Trophoblast cell (in vitro differentiated cells and primary cell): Measurements from ENCODE around the gene XRN2.

Source experiments
- DNase-seq, 2 donors: peaks; one replicate each; pipeline ENCODE4 v3.0.0-alpha.2; 2016
- H2AFZ ChIP-seq: 2 replicates; pipeline ENCODE4 v1.6.1; 2013; ENCODE audit warnings: low read length, moderate library complexity, mild to moderate bottlenecking; ENCODE audit not compliant: insufficient read depth, poor library complexity
- H2AK5ac ChIP-seq: 2 replicates; pipeline ENCODE4 v1.6.1; 2013; ENCODE audit warnings: mild to moderate bottlenecking, low read length
- H2BK120ac ChIP-seq: 2 replicates; pipeline ENCODE4 v1.6.1; 2013; ENCODE audit warnings: low read length, mild to moderate bottlenecking, moderate library complexity; ENCODE audit not compliant: insufficient read depth, poor library complexity
- H2BK12ac ChIP-seq: 2 replicates; pipeline ENCODE4 v1.6.1; 2013; ENCODE audit warnings: mild to moderate bottlenecking, low read length, moderate library complexity
- H2BK5ac ChIP-seq: 2 replicates; pipeline ENCODE4 v1.6.1; 2013; ENCODE audit warnings: low read length, low read depth, moderate library complexity, mild to moderate bottlenecking; ENCODE audit not compliant: poor library complexity
- H3K14ac ChIP-seq: 2 replicates; pipeline ENCODE4 v1.6.1; 2013; ENCODE audit warnings: mild to moderate bottlenecking, low read length
- H3K18ac ChIP-seq: 2 replicates; pipeline ENCODE4 v1.6.1; 2013; ENCODE audit warnings: mild to moderate bottlenecking, low read length
- H3K23ac ChIP-seq: 2 replicates; pipeline ENCODE4 v1.6.1; 2013; ENCODE audit warnings: low read length
- H3K27ac ChIP-seq: 2 replicates; pipeline ENCODE4 v1.5.1; 2013; ENCODE audit warnings: low read depth, mild to moderate bottlenecking, inconsistent platforms, low read length, moderate library complexity
- H3K27me3 ChIP-seq: 2 replicates; pipeline ENCODE4 v1.6.1; 2013; ENCODE audit warnings: inconsistent platforms, mild to moderate bottlenecking, low read length, moderate library complexity; ENCODE audit not compliant: insufficient read depth
- H3K36me3 ChIP-seq, 2 experiments: 1 replicate in 1 of 2; 2 replicates in 1 of 2; pipeline ENCODE4 v1.6.1; 2013; ENCODE audit warnings: low read length in 2 of 2, mild to moderate bottlenecking in 2 of 2, moderate library complexity in 1 of 2; ENCODE audit not compliant: insufficient read depth in 2 of 2, control insufficient read depth in 1 of 2
- H3K4ac ChIP-seq: 2 replicates; pipeline ENCODE4 v1.6.1; 2013; ENCODE audit warnings: low read depth, mild to moderate bottlenecking, low read length, moderate library complexity
- H3K4me1 ChIP-seq, 2 experiments: 1 replicate in 1 of 2; 2 replicates in 1 of 2; pipeline ENCODE4 v1.6.1; 2013; ENCODE audit warnings: low read length in 2 of 2, mild to moderate bottlenecking in 2 of 2, moderate library complexity in 1 of 2; ENCODE audit not compliant: insufficient read depth in 2 of 2, control insufficient read depth in 1 of 2
- H3K4me2 ChIP-seq: 2 replicates; pipeline ENCODE4 v1.6.1; 2013; ENCODE audit warnings: inconsistent platforms, mild to moderate bottlenecking, low read length, moderate library complexity
- H3K4me3 ChIP-seq: 2 replicates; pipeline ENCODE4 v1.5.1; 2013; ENCODE audit warnings: mild to moderate bottlenecking, low read depth, low read length, inconsistent platforms
- H3K79me1 ChIP-seq: one replicate; pipeline ENCODE4 v1.6.1; 2013; ENCODE audit warnings: low read length
- H3K79me2 ChIP-seq: 2 replicates; pipeline ENCODE4 v1.6.1; 2013; ENCODE audit warnings: low read length, mild to moderate bottlenecking; ENCODE audit not compliant: control insufficient read depth, insufficient read depth, poor library complexity
- H3K9ac ChIP-seq: 2 replicates; pipeline ENCODE4 v1.6.1; 2013; ENCODE audit warnings: mild to moderate bottlenecking, low read length
- H3K9me3 ChIP-seq: 2 replicates; pipeline ENCODE4 v1.6.1; 2013; ENCODE audit warnings: low read depth, mild to moderate bottlenecking, control low read depth, inconsistent platforms, low read length; ENCODE audit not compliant: insufficient read depth
- H4K12ac ChIP-seq: 2 replicates; pipeline ENCODE4 v1.6.1; 2013; ENCODE audit warnings: low read depth, mild to moderate bottlenecking, low read length, moderate library complexity
- H4K8ac ChIP-seq: 2 replicates; pipeline ENCODE4 v1.6.1; 2013; ENCODE audit warnings: low read depth, mild to moderate bottlenecking, low read length, moderate library complexity
- H4K91ac ChIP-seq: one replicate; pipeline ENCODE4 v1.6.1; 2013; ENCODE audit warnings: low read depth, mild to moderate bottlenecking, low read length, moderate library complexity
- WGBS: extraction: QIAGEN DNeasy Blood & Tissue Kit; methylation state at CpG from one replicate; pipeline ENCODE4 v1.1.7; 2013; ENCODE audit warnings: missing lambda C conversion rate; ENCODE audit not compliant: insufficient read length, insufficient coverage; ENCODE audit errors: extremely low coverage; 5-methylcytosine and 5-hydroxymethylcytosine counted together

Gene XRN2

GRCh38 chr20:21288587-21289370 is 14.4 kb upstream of the XRN2 start:
- no peaks in the 10 kb centered on the region for H3K4me1 ChIP-seq
- H2AFZ ChIP-seq = no peak overlapping the region
- no peak overlapping the region for H3K4me3 ChIP-seq
- WGBS = no CpG with 5 or more reads among the region's 14 CpGs
- H2BK12ac ChIP-seq = no peak overlapping the region
- H4K8ac ChIP-seq = no peak overlapping the region
- no peak overlapping the region for H2AK5ac ChIP-seq
- no peak overlapping the region for H3K23ac ChIP-seq
- no peak overlapping the region for H3K27ac ChIP-seq
- H3K18ac ChIP-seq = no peak overlapping the region
- no peak overlapping the region for H2BK5ac ChIP-seq
- H2BK120ac ChIP-seq = no peak overlapping the region
- H4K91ac ChIP-seq = no peak overlapping the region
- H3K14ac ChIP-seq = no peak overlapping the region
- H3K27me3 ChIP-seq = no peaks in the 10 kb centered on the region
- peaks cover 3% of the 10 kb centered on the region for H3K9me3 ChIP-seq
- H3K4me2 ChIP-seq = no peak overlapping the region
- DNase-seq = no peak
- H4K12ac ChIP-seq = no peak overlapping the region
- H3K9ac ChIP-seq = no peak overlapping the region
- no peaks in the 10 kb centered on the region for H3K79me1 ChIP-seq
- no peak overlapping the region for H3K4ac ChIP-seq
- H3K79me2 ChIP-seq = no peaks in the 10 kb centered on the region
- no peaks in the 10 kb centered on the region for H3K36me3 ChIP-seq

GRCh38 chr20:21289651-21290050 is 13.5 kb upstream of the XRN2 start:
- H3K4me3 ChIP-seq = no peak overlapping the region
- no CpG with 5 or more reads among the region's 2 CpGs for WGBS
- H2BK12ac ChIP-seq = no peak overlapping the region
- no peaks in the 10 kb centered on the region for H3K4me1 ChIP-seq
- no peaks in the 10 kb centered on the region for H3K79me1 ChIP-seq
- no peaks in the 10 kb centered on the region for H3K27me3 ChIP-seq
- H4K91ac ChIP-seq = no peak overlapping the region
- no peaks in the 10 kb centered on the region for H3K79me2 ChIP-seq
- H3K9ac ChIP-seq = no peak overlapping the region
- no peak overlapping the region for H3K4me2 ChIP-seq
- no peak overlapping the region for H3K4ac ChIP-seq
- no peak overlapping the region for H3K18ac ChIP-seq
- no peak overlapping the region for H2BK120ac ChIP-seq
- H4K12ac ChIP-seq = no peak overlapping the region
- DNase-seq = no peak
- peaks cover 3% of the 10 kb centered on the region for H3K9me3 ChIP-seq
- H3K27ac ChIP-seq = no peak overlapping the region
- H3K36me3 ChIP-seq = no peaks in the 10 kb centered on the region
- H3K23ac ChIP-seq = no peak overlapping the region
- H3K14ac ChIP-seq = no peak overlapping the region
- H2AFZ ChIP-seq = no peak overlapping the region
- H2AK5ac ChIP-seq = no peak overlapping the region
- no peak overlapping the region for H2BK5ac ChIP-seq
- H4K8ac ChIP-seq = no peak overlapping the region

- Histone ChIP-seq H3K27ac (no peak overlapping the region), H3K23ac (no peak overlapping the region), H3K79me1 (no peaks in the 10 kb centered on the region), H2BK5ac (no peak overlapping the region), H3K14ac (no peak overlapping the region), H2AFZ (no peak overlapping the region), H2BK12ac (no peak overlapping the region), H2AK5ac (no peak overlapping the region), H4K12ac (no peak overlapping the region), H3K79me2 (no peaks in the 10 kb centered on the region), H4K91ac (no peak overlapping the region), H3K4me3 (no peak overlapping the region), H3K9me3 (peaks cover under 1% of the 10 kb centered on the region), H3K4ac (no peak overlapping the region), H3K9ac (no peak overlapping the region), H3K18ac (no peak overlapping the region), H3K27me3 (no peaks in the 10 kb centered on the region), H2BK120ac (no peak overlapping the region), H4K8ac (no peak overlapping the region), H3K4me2 (no peak overlapping the region), H3K36me3 (no peaks in the 10 kb centered on the region), H3K4me1 (no peaks in the 10 kb centered on the region)
- no CpG with 5 or more reads among the region's 2 CpGs for WGBS
- DNase-seq = no peak
Measured at GRCh38 chr20:21291026-21291425, 12.1 kb upstream of the XRN2 start.

- Histone ChIP-seq H2AFZ (no peak overlapping the region), H3K36me3 (no peaks in the 10 kb centered on the region), H4K91ac (no peak overlapping the region), H3K27me3 (no peaks in the 10 kb centered on the region), H3K4ac (no peak overlapping the region), H3K9me3 (no peaks in the 10 kb centered on the region), H3K9ac (no peak overlapping the region), H3K18ac (no peak overlapping the region), H3K79me1 (no peaks in the 10 kb centered on the region), H2BK5ac (no peak overlapping the region), H3K4me1 (no peaks in the 10 kb centered on the region), H2BK120ac (no peak overlapping the region), H2BK12ac (no peak overlapping the region), H4K8ac (no peak overlapping the region), H3K4me3 (no peak overlapping the region), H3K4me2 (no peak overlapping the region), H3K14ac (no peak overlapping the region), H3K79me2 (no peaks in the 10 kb centered on the region), H3K27ac (no peak overlapping the region), H3K23ac (no peak overlapping the region), H2AK5ac (no peak overlapping the region), H4K12ac (no peak overlapping the region)
- DNase-seq = no peak
- no CpG with 5 or more reads among the region's 5 CpGs for WGBS
Measured at GRCh38 chr20:21294755-21295154, 8.4 kb upstream of the XRN2 start.
